WTC11 (cell line): ENCODE results near the gene PTGER2. TPM values are rescaled to one million over a fixed set of nuclear protein-coding genes. Genes with fewer than 3 reads are reported as not detected.

Experiments
- ATAC-seq: fragments of 200-7000 bp; cut with Tn5 transposase; 2 replicates; pipeline ENCODE4 v1.10.0; 2021; ENCODE audit warnings: mild to moderate bottlenecking, moderate library complexity
- CTCF ChIA-PET: fragments of 300-600 bp; sonication (Branson Sonifier 250); formaldehyde crosslinking; loops from one replicate; lab custom pipeline; 2021; ENCODE audit warnings: antibody characterized with exemption; lab: Charles Lee
- POLR2A ChIA-PET: fragments of 350-600 bp; sonication (Branson Sonifier 250); formaldehyde crosslinking; loops from one replicate; lab custom pipeline; 2021; ENCODE audit warnings: antibody characterized with exemption; lab: Charles Lee
- DNase-seq: peaks from one replicate; pipeline ENCODE4 v3.0.0; 2021; ENCODE audit warnings: low spot score
- H3K27ac Mint-ChIP-seq: 2 replicates; pipeline ENCODE4 v1.8.0; 2021; ENCODE audit warnings: mixed read lengths
- H3K27me3 Mint-ChIP-seq: 2 replicates; pipeline ENCODE4 v1.8.0; 2021; ENCODE audit warnings: low read depth, mild to moderate bottlenecking, moderate library complexity, mixed read lengths
- H3K36me3 Mint-ChIP-seq: 2 replicates; pipeline ENCODE4 v1.8.0; 2021; ENCODE audit warnings: mixed read lengths
- H3K4me1 Mint-ChIP-seq: 2 replicates; pipeline ENCODE4 v1.8.0; 2022; ENCODE audit warnings: mixed read lengths
- H3K4me3 Mint-ChIP-seq: 2 replicates; pipeline ENCODE4 v1.8.0; 2021; ENCODE audit warnings: mild to moderate bottlenecking, moderate library complexity, mixed read lengths
- H3K9me3 Mint-ChIP-seq: 2 replicates; pipeline ENCODE4 v1.8.0; 2021; ENCODE audit warnings: mixed read lengths
- ELF4 ChIP-seq: sonication (generic); formaldehyde crosslinking; IDR thresholded peaks from 2 replicates; pipeline ENCODE4 v1.8.1; 2022; ENCODE audit warnings: low read depth, mild to moderate bottlenecking, moderate library complexity, missing genetic modification reagents
- GRHL2 ChIP-seq: fragments of 250-450 bp; sonication (Bioruptor Pico); IDR thresholded peaks from 2 replicates; pipeline ENCODE4 v1.8.0; 2022; ENCODE audit warnings: mild to moderate bottlenecking, moderate library complexity; ENCODE audit not compliant: insufficient replicate concordance, severe bottlenecking
- HMGXB4 ChIP-seq: sonication (generic); formaldehyde crosslinking; IDR thresholded peaks from 2 replicates; pipeline ENCODE4 v1.8.1; 2023; ENCODE audit warnings: mild to moderate bottlenecking, moderate library complexity, missing genetic modification reagents
- IRF2 ChIP-seq: sonication (generic); formaldehyde crosslinking; IDR thresholded peaks from 2 replicates; pipeline ENCODE4 v1.8.0; 2022; ENCODE audit warnings: low read depth, missing genetic modification reagents, borderline replicate concordance
- MAX ChIP-seq: sonication (generic); formaldehyde crosslinking; IDR thresholded peaks from 2 replicates; pipeline ENCODE4 v1.8.0; 2022; ENCODE audit warnings: mild to moderate bottlenecking, missing genetic modification reagents
- MYBL2 ChIP-seq: sonication (generic); formaldehyde crosslinking; IDR thresholded peaks from 2 replicates; pipeline ENCODE4 v1.8.1; 2023; ENCODE audit warnings: mild to moderate bottlenecking, moderate library complexity, missing genetic modification reagents
- PRDM15 ChIP-seq: sonication (generic); formaldehyde crosslinking; IDR thresholded peaks from 2 replicates; pipeline ENCODE4 v1.8.0; 2022; ENCODE audit warnings: missing genetic modification reagents
- RORB ChIP-seq: fragments of 250-450 bp; sonication (Bioruptor Pico); IDR thresholded peaks from 2 replicates; pipeline ENCODE4 v1.9.0; 2021; ENCODE audit warnings: mild to moderate bottlenecking
- SOX15 ChIP-seq: fragments of 250-450 bp; sonication (Bioruptor Pico); IDR thresholded peaks from 2 replicates; pipeline ENCODE4 v1.9.0; 2021; ENCODE audit warnings: mild to moderate bottlenecking
- TP53 ChIP-seq: sonication (generic); formaldehyde crosslinking; IDR thresholded peaks from 2 replicates; pipeline ENCODE4 v1.8.1; 2023; ENCODE audit warnings: mild to moderate bottlenecking, missing genetic modification reagents
- ZNF138 ChIP-seq: sonication (generic); formaldehyde crosslinking; conservative IDR thresholded peaks from 2 replicates; pipeline ENCODE4 v1.8.1; 2022; ENCODE audit warnings: mild to moderate bottlenecking, moderate library complexity, missing genetic modification reagents
- ZNF425 ChIP-seq: fragments of 250-450 bp; sonication (Bioruptor Pico); conservative IDR thresholded peaks from 2 replicates; pipeline ENCODE4 v1.9.0; 2021; ENCODE audit warnings: mild to moderate bottlenecking
- ZNF671 ChIP-seq: fragments of 250-450 bp; sonication (Bioruptor Pico); IDR thresholded peaks from 2 replicates; pipeline ENCODE4 v1.8.0; 2021; ENCODE audit warnings: mild to moderate bottlenecking
- total RNA-seq: library from RNA; stranded (reverse); gene quantifications from 3 replicates; pipeline ENCODE4 v1.2.3, GENCODE V29; 2021
- TF ChIP-seq, protein P1 (sequence below): sonication (generic); formaldehyde crosslinking; IDR thresholded peaks from 2 replicates; pipeline ENCODE4 v1.8.1; 2022; ENCODE audit warnings: mild to moderate bottlenecking, missing genetic modification reagents, moderate library complexity, borderline replicate concordance
- TF ChIP-seq, protein P2 (sequence below): sonication (generic); formaldehyde crosslinking; IDR thresholded peaks from 2 replicates; pipeline ENCODE4 v1.8.1; 2022; ENCODE audit warnings: mild to moderate bottlenecking, moderate library complexity, missing genetic modification reagents
- TF ChIP-seq, protein P3 (sequence below): sonication (generic); formaldehyde crosslinking; IDR thresholded peaks from 2 replicates; pipeline ENCODE4 v1.8.0; 2023; ENCODE audit warnings: mild to moderate bottlenecking, missing genetic modification reagents
- TF ChIP-seq, protein P4 (sequence below): fragments of 250-450 bp; sonication (Bioruptor Pico); IDR thresholded peaks from 2 replicates; pipeline ENCODE4 v2.1.2; 2022; ENCODE audit warnings: mild to moderate bottlenecking, moderate library complexity

Gene PTGER2
- total RNA-seq, 1 experiment from 2014 or later = 0.92 TPM

DNA sequence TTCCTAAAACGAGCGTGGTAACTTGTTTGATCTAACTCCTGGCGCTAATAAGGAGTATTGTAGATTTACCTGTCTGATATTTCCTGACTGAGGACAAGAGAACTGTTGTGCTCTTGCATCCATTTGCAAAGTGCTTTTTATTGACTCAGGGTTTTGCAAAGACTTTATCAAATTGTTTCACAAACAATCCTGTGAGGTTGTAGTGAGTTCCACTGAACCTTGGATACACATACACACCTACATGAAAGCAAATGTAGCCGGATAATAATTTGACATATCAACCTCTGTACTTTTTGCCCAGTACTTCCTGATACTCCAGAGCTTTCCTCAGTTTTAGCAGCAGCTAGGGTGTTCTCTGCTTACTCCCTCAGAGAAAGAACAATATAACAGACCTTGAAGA, 6.7 kb upstream of the PTGER2 start:
- Mint-ChIP-seq H3K36me3 (no peaks in the 10 kb centered on the region), H3K4me1 (peaks cover 17% of the 10 kb centered on the region), H3K27ac (peak overlapping the region; percentile 16; the same call in 1 of the 2 replicates), H3K4me3 (no peak overlapping the region), H3K9me3 (no peaks in the 10 kb centered on the region), H3K27me3 (peaks cover 13% of the 10 kb centered on the region)
- ChIA-PET CTCF (no interaction called here), POLR2A (no interaction called here)
- DNase-seq = no peak
- ATAC-seq = no peak
- TF ChIP-seq MYBL2 (CRISPR knock-in tag) = no peak
- TF ChIP-seq SOX15 (CRISPR knock-in tag) = no peak
- TF ChIP-seq, protein P1, sequence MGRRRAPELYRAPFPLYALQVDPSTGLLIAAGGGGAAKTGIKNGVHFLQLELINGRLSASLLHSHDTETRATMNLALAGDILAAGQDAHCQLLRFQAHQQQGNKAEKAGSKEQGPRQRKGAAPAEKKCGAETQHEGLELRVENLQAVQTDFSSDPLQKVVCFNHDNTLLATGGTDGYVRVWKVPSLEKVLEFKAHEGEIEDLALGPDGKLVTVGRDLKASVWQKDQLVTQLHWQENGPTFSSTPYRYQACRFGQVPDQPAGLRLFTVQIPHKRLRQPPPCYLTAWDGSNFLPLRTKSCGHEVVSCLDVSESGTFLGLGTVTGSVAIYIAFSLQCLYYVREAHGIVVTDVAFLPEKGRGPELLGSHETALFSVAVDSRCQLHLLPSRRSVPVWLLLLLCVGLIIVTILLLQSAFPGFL (CRISPR knock-in tag) = no peak
- TF ChIP-seq PRDM15 = no peak
- TF ChIP-seq ELF4 (CRISPR knock-in tag) = no peak
- TF ChIP-seq, protein P2, sequence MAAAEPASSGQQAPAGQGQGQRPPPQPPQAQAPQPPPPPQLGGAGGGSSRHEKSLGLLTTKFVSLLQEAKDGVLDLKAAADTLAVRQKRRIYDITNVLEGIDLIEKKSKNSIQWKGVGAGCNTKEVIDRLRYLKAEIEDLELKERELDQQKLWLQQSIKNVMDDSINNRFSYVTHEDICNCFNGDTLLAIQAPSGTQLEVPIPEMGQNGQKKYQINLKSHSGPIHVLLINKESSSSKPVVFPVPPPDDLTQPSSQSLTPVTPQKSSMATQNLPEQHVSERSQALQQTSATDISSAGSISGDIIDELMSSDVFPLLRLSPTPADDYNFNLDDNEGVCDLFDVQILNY (CRISPR knock-in tag) = no peak
- no peak for TF ChIP-seq IRF2 (CRISPR knock-in tag)
- TF ChIP-seq, protein P3, sequence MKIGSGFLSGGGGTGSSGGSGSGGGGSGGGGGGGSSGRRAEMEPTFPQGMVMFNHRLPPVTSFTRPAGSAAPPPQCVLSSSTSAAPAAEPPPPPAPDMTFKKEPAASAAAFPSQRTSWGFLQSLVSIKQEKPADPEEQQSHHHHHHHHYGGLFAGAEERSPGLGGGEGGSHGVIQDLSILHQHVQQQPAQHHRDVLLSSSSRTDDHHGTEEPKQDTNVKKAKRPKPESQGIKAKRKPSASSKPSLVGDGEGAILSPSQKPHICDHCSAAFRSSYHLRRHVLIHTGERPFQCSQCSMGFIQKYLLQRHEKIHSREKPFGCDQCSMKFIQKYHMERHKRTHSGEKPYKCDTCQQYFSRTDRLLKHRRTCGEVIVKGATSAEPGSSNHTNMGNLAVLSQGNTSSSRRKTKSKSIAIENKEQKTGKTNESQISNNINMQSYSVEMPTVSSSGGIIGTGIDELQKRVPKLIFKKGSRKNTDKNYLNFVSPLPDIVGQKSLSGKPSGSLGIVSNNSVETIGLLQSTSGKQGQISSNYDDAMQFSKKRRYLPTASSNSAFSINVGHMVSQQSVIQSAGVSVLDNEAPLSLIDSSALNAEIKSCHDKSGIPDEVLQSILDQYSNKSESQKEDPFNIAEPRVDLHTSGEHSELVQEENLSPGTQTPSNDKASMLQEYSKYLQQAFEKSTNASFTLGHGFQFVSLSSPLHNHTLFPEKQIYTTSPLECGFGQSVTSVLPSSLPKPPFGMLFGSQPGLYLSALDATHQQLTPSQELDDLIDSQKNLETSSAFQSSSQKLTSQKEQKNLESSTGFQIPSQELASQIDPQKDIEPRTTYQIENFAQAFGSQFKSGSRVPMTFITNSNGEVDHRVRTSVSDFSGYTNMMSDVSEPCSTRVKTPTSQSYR = no peak
- TF ChIP-seq, protein P4, sequence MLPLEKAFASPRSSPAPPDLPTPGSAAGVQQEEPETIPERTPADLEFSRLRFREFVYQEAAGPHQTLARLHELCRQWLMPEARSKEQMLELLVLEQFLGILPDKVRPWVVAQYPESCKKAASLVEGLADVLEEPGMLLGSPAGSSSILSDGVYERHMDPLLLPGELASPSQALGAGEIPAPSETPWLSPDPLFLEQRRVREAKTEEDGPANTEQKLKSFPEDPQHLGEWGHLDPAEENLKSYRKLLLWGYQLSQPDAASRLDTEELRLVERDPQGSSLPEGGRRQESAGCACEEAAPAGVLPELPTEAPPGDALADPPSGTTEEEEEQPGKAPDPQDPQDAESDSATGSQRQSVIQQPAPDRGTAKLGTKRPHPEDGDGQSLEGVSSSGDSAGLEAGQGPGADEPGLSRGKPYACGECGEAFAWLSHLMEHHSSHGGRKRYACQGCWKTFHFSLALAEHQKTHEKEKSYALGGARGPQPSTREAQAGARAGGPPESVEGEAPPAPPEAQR (CRISPR knock-in tag) = no peak

DNA sequence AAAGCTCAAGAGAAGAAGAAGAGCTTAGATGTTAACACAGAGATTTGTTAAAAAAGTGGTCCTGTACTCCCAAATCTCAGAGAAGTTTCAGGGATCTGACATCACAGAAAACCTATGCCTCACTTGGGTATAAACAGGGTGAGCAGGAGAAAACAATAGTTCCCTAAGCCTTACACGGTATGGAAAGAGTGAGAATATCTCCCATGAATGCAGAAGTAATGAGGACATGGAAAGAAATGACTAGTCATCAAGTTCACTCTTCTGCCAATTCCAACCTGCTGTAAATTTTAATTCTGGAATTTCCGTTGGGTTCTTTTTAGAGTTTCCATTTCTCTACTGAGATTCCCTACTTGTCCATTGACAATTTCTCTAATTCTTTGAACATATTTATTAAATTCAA, 6.2 kb upstream of the PTGER2 start:
- no peak overlapping the region for H3K4me3 Mint-ChIP-seq
- DNase-seq = no peak
- ATAC-seq = no peak
- POLR2A ChIA-PET = interaction anchor here (0.5 kb wide), 1 partner anchor 189 kb away, joined by 5 read pairs; no protein-coding TSS in a partner anchor
- H3K4me1 Mint-ChIP-seq = peaks cover 17% of the 10 kb centered on the region
- H3K27ac Mint-ChIP-seq = no peak overlapping the region
- peaks cover 19% of the 10 kb centered on the region for H3K27me3 Mint-ChIP-seq
- no peaks in the 10 kb centered on the region for H3K9me3 Mint-ChIP-seq
- H3K36me3 Mint-ChIP-seq = no peaks in the 10 kb centered on the region
- CTCF ChIA-PET = no interaction called here
- TF ChIP-seq ZNF671 = no peak
- TF ChIP-seq TP53 (CRISPR knock-in tag) = no peak
- TF ChIP-seq GRHL2 = no peak
- TF ChIP-seq MAX (CRISPR knock-in tag) = no peak
- no peak for TF ChIP-seq ZNF425 (CRISPR knock-in tag)
- TF ChIP-seq RORB (CRISPR knock-in tag) = no peak
- TF ChIP-seq HMGXB4 (CRISPR knock-in tag) = no peak
- no peak for TF ChIP-seq ZNF138 (CRISPR knock-in tag)
- TF ChIP-seq, protein P3 = no peak
